LNCaP clone FGC (cell line): ENCODE data around the gene PRTFDC1.

ENCODE experiments used
- DNase-seq: peaks from one replicate; pipeline ENCODE4 v3.0.0-alpha.2; 2011; ENCODE audit warnings: low read depth
- H3K4me3 ChIP-seq: 2 replicates; pipeline ENCODE4 v1.5.1; 2011; ENCODE audit warnings: mild to moderate bottlenecking, low read depth, low read length, control low read depth
- CTCF ChIP-seq: IDR thresholded peaks from 2 replicates; pipeline ENCODE4 v1.5.1; 2012; ENCODE audit warnings: mild to moderate bottlenecking; ENCODE audit not compliant: control insufficient read depth, insufficient read depth; ENCODE audit errors: extremely low read depth

PRTFDC1 gene

GRCh38 chr10:24935504-24936292 lies 16.7 kb downstream of the PRTFDC1 start:
- no peak for DNase-seq
- no peak for TF ChIP-seq CTCF
- H3K4me3 ChIP-seq: no peak overlapping the region

DNA sequence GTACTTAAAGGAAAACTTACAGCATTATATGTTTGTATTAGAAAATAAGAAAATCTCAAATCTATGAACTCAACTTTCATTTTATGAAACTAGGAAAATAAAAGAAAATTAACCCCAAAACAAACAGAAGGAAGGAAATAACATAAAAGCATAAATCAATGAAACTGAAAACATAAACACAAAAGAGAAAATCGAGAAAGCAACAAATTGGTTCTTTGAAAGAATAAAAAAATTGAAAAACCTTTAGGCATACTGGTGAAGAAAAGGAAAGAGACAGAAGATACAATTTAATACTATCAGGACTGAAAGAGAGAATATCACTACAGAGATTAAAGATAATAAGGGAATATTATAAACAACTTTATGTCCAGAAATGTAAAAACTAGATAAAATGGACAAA lies 21.2 kb downstream of the PRTFDC1 start:
- no peak for DNase-seq
- H3K4me3 ChIP-seq: no peak overlapping the region
- no peak for TF ChIP-seq CTCF

DNA sequence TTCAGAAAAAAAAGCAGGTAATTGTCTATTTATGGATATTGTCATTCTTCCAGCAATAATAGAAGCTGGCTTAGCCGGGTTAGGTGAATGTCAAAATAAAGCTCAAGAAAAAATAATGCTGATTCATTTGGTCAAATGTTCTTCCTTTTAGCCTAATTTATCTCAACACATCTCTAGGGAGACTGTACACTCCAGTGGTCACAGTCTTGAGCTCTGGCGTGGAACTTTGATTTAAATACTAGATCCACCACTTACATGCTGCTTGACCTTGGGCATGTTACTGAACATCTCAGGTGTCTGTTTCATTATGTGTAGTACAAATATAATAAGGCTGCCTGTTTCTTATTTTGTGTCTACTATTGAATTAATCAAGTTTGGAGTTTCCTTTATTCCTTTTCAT lies 22.0 kb downstream of the PRTFDC1 start:
- H3K4me3 ChIP-seq: no peak overlapping the region
- no peak for TF ChIP-seq CTCF
- DNase-seq: no peak

GRCh38 chr10:24929904-24930303 lies 22.5 kb downstream of the PRTFDC1 start:
- TF ChIP-seq CTCF: no peak
- no peak overlapping the region for H3K4me3 ChIP-seq
- DNase-seq: no peak

GRCh38 chr10:24929056-24929544 lies 23.3 kb downstream of the PRTFDC1 start:
- no peak for TF ChIP-seq CTCF
- DNase-seq: no peak
- no peak overlapping the region for H3K4me3 ChIP-seq

GRCh38 chr10:24928163-24928562 lies 24.2 kb downstream of the PRTFDC1 start:
- TF ChIP-seq CTCF: no peak
- H3K4me3 ChIP-seq: no peak overlapping the region
- no peak for DNase-seq

- no peak for DNase-seq
- no peak for TF ChIP-seq CTCF
- H3K4me3 ChIP-seq: no peak overlapping the region
These were observed 25.8 kb downstream of the PRTFDC1 start for GRCh38 chr10:24926557-24926956.
